HEK293 (cell line): Measurements from ENCODE around the gene PPY.

Experiments used
- CTCF ChIA-PET: fragments of 350-600 bp; formaldehyde crosslinking; extraction: SDS; loops from one replicate; lab custom pipeline; 2021; ENCODE audit warnings: antibody characterized with exemption; lab: Yijun Ruan, JAX
- POLR2A ChIA-PET: fragments of 300-600 bp; formaldehyde crosslinking; extraction: SDS; loops from one replicate; lab custom pipeline; 2020; ENCODE audit warnings: antibody characterized with exemption, inconsistent platforms; lab: Yijun Ruan, JAX
- H3K27ac ChIP-seq: fragments of 200-500 bp; sonication (Bioruptor generic); 2 replicates; pipeline ENCODE4 v1.5.1; 2014; ENCODE audit warnings: low read depth, low read length, control low read depth, inconsistent platforms; ENCODE audit errors: extremely low read depth
- H3K36me3 ChIP-seq, 2 experiments: fragments of 200-500 bp in 1 of 2; sonication (Bioruptor generic) in 1 of 2; 1 replicate in 1 of 2; 2 replicates in 1 of 2; pipeline ENCODE4 v1.5.1; 2014 to 2017; ENCODE audit warnings: inconsistent platforms in 2 of 2, low read length in 2 of 2; ENCODE audit not compliant: control insufficient read depth in 2 of 2, insufficient read depth in 1 of 2
- H3K4me1 ChIP-seq: fragments of 200-500 bp; sonication (Bioruptor generic); 2 replicates; pipeline ENCODE4 v1.5.1; 2014; ENCODE audit warnings: mild to moderate bottlenecking, low read length, inconsistent platforms; ENCODE audit not compliant: control insufficient read depth, insufficient read depth
- H3K4me3 ChIP-seq: 2 replicates; pipeline ENCODE4 v1.5.1; 2011; ENCODE audit warnings: low read depth, mild to moderate bottlenecking, control low read depth, low read length, moderate library complexity
- H3K9me3 ChIP-seq: fragments of 200-500 bp; sonication (Bioruptor generic); 2 replicates; pipeline ENCODE4 v1.5.1; 2014; ENCODE audit warnings: low read depth, low read length, inconsistent platforms; ENCODE audit not compliant: control insufficient read depth, insufficient read depth
- BCL11B ChIP-seq: fragments of 450-650 bp; formaldehyde crosslinking; IDR thresholded peaks from 2 replicates; pipeline ENCODE4 v1.5.1; 2016; ENCODE audit warnings: low read depth, missing biosample characterization, missing genetic modification characterization
- FEZF1 ChIP-seq: fragments of 450-650 bp; formaldehyde crosslinking; IDR thresholded peaks from 2 replicates; pipeline ENCODE4 v1.5.1; 2016; ENCODE audit warnings: missing biosample characterization, missing genetic modification characterization
- IKZF3 ChIP-seq: fragments of 450-650 bp; IDR thresholded peaks from 2 replicates; pipeline ENCODE4 v1.5.0; 2018; ENCODE audit warnings: missing biosample characterization, mild to moderate bottlenecking, missing genetic modification characterization, moderate library complexity
- PRDM1 ChIP-seq: fragments of 450-650 bp; formaldehyde crosslinking; IDR thresholded peaks from 2 replicates; pipeline ENCODE4; 2016; ENCODE audit warnings: missing biosample characterization, missing genetic modification characterization
- ZBTB21 ChIP-seq: fragments of 450-650 bp; formaldehyde crosslinking; IDR thresholded peaks from 2 replicates; pipeline ENCODE4 v1.5.1; 2017; ENCODE audit warnings: missing biosample characterization, missing genetic modification characterization
- ZFP41 ChIP-seq: fragments of 450-650 bp; formaldehyde crosslinking; IDR thresholded peaks from 2 replicates; pipeline ENCODE4 v1.5.1; 2016; ENCODE audit warnings: missing biosample characterization, missing genetic modification characterization, borderline replicate concordance
- ZFP69B ChIP-seq: fragments of 450-650 bp; formaldehyde crosslinking; IDR thresholded peaks from 2 replicates; pipeline ENCODE4 v1.5.1; 2016; ENCODE audit warnings: missing biosample characterization, missing genetic modification characterization
- ZNF169 ChIP-seq: fragments of 450-650 bp; formaldehyde crosslinking; IDR thresholded peaks from 2 replicates; pipeline ENCODE4 v1.5.1; 2016; ENCODE audit warnings: missing biosample characterization, missing genetic modification characterization
- ZNF211 ChIP-seq: fragments of 450-650 bp; formaldehyde crosslinking; IDR thresholded peaks from 2 replicates; pipeline ENCODE4 v1.5.1; 2016; ENCODE audit warnings: low read depth, missing biosample characterization, missing genetic modification characterization
- ZNF404 ChIP-seq: fragments of 450-650 bp; formaldehyde crosslinking; IDR thresholded peaks from 2 replicates; pipeline ENCODE4 v1.5.1; 2017; ENCODE audit warnings: missing biosample characterization, missing genetic modification characterization
- ZNF48 ChIP-seq: fragments of 450-650 bp; formaldehyde crosslinking; IDR thresholded peaks from 2 replicates; pipeline ENCODE4 v1.5.1; 2016; ENCODE audit warnings: missing biosample characterization, missing genetic modification characterization
- ZNF529 ChIP-seq: fragments of 450-650 bp; formaldehyde crosslinking; IDR thresholded peaks from 2 replicates; pipeline ENCODE4 v1.5.1; 2017; ENCODE audit warnings: missing genetic modification characterization, missing biosample characterization; ENCODE audit not compliant: insufficient replicate concordance
- ZNF658 ChIP-seq: fragments of 450-650 bp; formaldehyde crosslinking; IDR thresholded peaks from 2 replicates; pipeline ENCODE4; 2016; ENCODE audit warnings: missing biosample characterization, missing genetic modification characterization
- ZNF791 ChIP-seq: fragments of 450-650 bp; formaldehyde crosslinking; IDR thresholded peaks from 2 replicates; pipeline ENCODE4 v1.5.1; 2016; ENCODE audit warnings: missing biosample characterization, missing genetic modification characterization
- ZNF792 ChIP-seq: fragments of 450-650 bp; formaldehyde crosslinking; IDR thresholded peaks from 2 replicates; pipeline ENCODE4 v1.5.1; 2016; ENCODE audit warnings: missing biosample characterization, missing genetic modification characterization
- TF ChIP-seq, protein P1 (sequence below): fragments of 450-650 bp; formaldehyde crosslinking; IDR thresholded peaks from 2 replicates; pipeline ENCODE4 v1.5.1; 2016; ENCODE audit warnings: missing biosample characterization, missing genetic modification characterization
- TF ChIP-seq, protein P2 (sequence below): fragments of 450-650 bp; formaldehyde crosslinking; IDR thresholded peaks from 2 replicates; pipeline ENCODE4 v1.5.1; 2016; ENCODE audit warnings: missing biosample characterization, missing genetic modification characterization
- TF ChIP-seq, protein P3 (sequence below): fragments of 450-650 bp; formaldehyde crosslinking; IDR thresholded peaks from 2 replicates; pipeline ENCODE4 v1.5.1; 2017; ENCODE audit warnings: missing biosample characterization, missing genetic modification characterization
- TF ChIP-seq, protein P4 (sequence below): fragments of 450-650 bp; formaldehyde crosslinking; IDR thresholded peaks from 2 replicates; pipeline ENCODE4 v1.5.1; 2016; ENCODE audit warnings: missing biosample characterization, missing genetic modification characterization
- TF ChIP-seq, protein P5 (sequence below): sonication (generic); formaldehyde crosslinking; IDR thresholded peaks from 2 replicates; pipeline ENCODE4 v1.8.1; 2022; ENCODE audit warnings: mild to moderate bottlenecking, moderate library complexity, missing genetic modification reagents
- TF ChIP-seq, protein P6 (sequence below): fragments of 450-650 bp; formaldehyde crosslinking; IDR thresholded peaks from 2 replicates; pipeline ENCODE4 v1.5.1; 2016; ENCODE audit warnings: missing biosample characterization, missing genetic modification characterization
- TF ChIP-seq, protein P7 (sequence below): fragments of 450-650 bp; formaldehyde crosslinking; IDR thresholded peaks from 2 replicates; pipeline ENCODE4 v1.5.1; 2016; ENCODE audit warnings: missing biosample characterization, missing genetic modification characterization

The PPY gene

DNA sequence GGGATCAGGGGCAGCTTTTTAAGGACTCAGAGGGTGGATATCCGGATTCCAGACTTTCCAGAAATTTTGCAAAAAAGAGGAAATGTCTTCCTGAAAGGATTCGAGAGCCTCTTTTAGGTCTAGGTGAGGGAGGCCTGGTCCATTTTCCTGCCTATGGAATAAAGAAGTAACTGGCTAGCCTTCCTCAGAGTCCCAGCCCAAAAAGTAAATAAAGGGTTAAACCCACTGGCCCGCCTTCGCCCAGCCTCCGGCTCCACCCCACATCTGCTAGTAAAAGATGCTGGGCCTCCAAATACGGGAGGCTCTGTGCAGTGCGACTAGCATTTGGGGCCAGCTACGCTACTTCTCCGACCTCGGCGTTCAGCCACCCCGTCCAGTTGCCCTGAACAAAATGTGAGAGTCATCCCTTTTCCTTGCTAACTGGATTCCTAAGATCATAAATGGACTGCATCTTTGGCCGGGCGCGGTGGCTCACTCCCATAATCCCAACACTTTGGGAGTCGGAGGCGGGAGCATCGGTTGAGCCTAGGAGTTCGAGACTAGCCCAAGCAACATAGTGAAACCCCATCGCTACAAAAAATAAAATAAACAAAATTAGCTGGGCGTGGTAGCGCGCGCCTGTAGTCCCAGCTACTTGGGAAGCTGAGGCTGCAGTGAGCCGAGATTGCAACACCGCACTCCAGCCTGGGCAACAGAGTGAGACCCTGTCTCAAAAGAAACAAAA, 34.1 kb downstream of the PPY start (continued):
- TF ChIP-seq, protein P1, sequence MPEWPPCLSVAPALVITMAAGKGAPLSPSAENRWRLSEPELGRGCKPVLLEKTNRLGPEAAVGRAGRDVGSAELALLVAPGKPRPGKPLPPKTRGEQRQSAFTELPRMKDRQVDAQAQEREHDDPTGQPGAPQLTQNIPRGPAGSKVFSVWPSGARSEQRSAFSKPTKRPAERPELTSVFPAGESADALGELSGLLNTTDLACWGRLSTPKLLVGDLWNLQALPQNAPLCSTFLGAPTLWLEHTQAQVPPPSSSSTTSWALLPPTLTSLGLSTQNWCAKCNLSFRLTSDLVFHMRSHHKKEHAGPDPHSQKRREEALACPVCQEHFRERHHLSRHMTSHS (tag by site-specific recombination) = no peak
- TF ChIP-seq ZNF791 (no peak), IKZF3 (tag by site-specific recombination) (0 out of 2 replicates have a peak, but pooled peaks have one; percentile 52), FEZF1 (no peak)
- TF ChIP-seq, protein P2, sequence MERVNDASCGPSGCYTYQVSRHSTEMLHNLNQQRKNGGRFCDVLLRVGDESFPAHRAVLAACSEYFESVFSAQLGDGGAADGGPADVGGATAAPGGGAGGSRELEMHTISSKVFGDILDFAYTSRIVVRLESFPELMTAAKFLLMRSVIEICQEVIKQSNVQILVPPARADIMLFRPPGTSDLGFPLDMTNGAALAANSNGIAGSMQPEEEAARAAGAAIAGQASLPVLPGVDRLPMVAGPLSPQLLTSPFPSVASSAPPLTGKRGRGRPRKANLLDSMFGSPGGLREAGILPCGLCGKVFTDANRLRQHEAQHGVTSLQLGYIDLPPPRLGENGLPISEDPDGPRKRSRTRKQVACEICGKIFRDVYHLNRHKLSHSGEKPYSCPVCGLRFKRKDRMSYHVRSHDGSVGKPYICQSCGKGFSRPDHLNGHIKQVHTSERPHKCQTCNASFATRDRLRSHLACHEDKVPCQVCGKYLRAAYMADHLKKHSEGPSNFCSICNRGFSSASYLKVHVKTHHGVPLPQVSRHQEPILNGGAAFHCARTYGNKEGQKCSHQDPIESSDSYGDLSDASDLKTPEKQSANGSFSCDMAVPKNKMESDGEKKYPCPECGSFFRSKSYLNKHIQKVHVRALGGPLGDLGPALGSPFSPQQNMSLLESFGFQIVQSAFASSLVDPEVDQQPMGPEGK = peak; percentile 28; the same call in 1 of the 2 replicates
- TF ChIP-seq, all 188 proteins: peak for 35

DNA sequence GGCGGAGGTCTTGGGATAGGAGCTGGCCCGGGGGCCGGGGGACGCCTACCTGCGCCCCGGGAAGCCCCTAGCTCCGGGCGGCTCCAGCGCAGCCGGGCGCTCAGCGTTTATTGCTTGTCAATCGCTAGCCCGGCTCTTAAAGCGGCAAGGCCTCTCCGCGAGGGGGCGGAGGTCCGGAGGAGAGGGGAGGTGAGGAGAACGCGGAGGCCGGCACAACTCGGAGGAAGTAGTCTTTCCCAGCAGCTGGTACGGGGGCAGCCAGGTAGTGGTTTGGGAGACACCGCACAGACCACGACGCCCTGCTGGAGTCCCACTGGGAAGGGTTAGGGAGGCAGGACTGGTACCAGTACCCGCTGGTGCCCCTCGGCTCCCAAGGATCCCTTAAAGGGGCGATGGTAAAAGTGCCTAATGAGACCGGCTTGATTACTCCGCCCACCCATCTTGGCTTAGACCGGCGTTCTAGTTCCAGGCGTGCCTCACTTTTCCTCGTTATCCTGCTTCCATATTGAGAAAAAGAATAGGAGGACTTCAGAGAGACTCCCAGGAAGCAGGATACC, 34.8 kb downstream of the PPY start, which contains the start of gene MPP2:
Gene MPP2, minus strand, starts transcription at position 112 of the 557 bp plus-strand sequence. CDS start 3,076 bp downstream, outside the sequence.
- peaks cover 12% of the 10 kb centered on the region; the same call in 1 of the 2 replicates for H3K4me1 ChIP-seq
- H3K4me3 ChIP-seq = peak within 1 kb of the TSS; percentile 47
- H3K27ac ChIP-seq = peak within 1 kb of the TSS; percentile 51; the same call in 1 of the 2 replicates
- no peaks in the 10 kb centered on the region for H3K36me3 ChIP-seq
- H3K9me3 ChIP-seq = no peaks in the 10 kb centered on the region
- ChIA-PET CTCF (interaction anchor here (0.6 to 5.6 kb wide), 17 partner anchors 13 to 208 kb away, joined by 3 to 50 read pairs (median 5); partner anchors contain the start of gene PPY), POLR2A (interaction anchor here (1.2 kb wide), 2 partner anchors 9 to 18 kb away, joined by 3 to 4 read pairs; no protein-coding TSS in a partner anchor)
- TF ChIP-seq ZFP41 (tag by site-specific recombination) = no peak
- TF ChIP-seq ZNF169 = no peak
- TF ChIP-seq ZNF48 = no peak
- no peak for TF ChIP-seq ZNF658 (tag by site-specific recombination)
- no peak for TF ChIP-seq ZNF529
- TF ChIP-seq ZNF211 (tag by site-specific recombination) = no peak
- TF ChIP-seq, protein P3, sequence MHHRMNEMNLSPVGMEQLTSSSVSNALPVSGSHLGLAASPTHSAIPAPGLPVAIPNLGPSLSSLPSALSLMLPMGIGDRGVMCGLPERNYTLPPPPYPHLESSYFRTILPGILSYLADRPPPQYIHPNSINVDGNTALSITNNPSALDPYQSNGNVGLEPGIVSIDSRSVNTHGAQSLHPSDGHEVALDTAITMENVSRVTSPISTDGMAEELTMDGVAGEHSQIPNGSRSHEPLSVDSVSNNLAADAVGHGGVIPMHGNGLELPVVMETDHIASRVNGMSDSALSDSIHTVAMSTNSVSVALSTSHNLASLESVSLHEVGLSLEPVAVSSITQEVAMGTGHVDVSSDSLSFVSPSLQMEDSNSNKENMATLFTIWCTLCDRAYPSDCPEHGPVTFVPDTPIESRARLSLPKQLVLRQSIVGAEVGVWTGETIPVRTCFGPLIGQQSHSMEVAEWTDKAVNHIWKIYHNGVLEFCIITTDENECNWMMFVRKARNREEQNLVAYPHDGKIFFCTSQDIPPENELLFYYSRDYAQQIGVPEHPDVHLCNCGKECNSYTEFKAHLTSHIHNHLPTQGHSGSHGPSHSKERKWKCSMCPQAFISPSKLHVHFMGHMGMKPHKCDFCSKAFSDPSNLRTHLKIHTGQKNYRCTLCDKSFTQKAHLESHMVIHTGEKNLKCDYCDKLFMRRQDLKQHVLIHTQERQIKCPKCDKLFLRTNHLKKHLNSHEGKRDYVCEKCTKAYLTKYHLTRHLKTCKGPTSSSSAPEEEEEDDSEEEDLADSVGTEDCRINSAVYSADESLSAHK (tag by site-specific recombination) = no peak
- no peak for TF ChIP-seq ZNF792
- TF ChIP-seq BCL11B (tag by site-specific recombination) = 0 out of 2 replicates have a peak, but pooled peaks have one; percentile 21
- no peak for TF ChIP-seq ZBTB21 (tag by site-specific recombination)
- TF ChIP-seq ZFP69B (tag by site-specific recombination) = peak; percentile 100
- TF ChIP-seq, protein P4, sequence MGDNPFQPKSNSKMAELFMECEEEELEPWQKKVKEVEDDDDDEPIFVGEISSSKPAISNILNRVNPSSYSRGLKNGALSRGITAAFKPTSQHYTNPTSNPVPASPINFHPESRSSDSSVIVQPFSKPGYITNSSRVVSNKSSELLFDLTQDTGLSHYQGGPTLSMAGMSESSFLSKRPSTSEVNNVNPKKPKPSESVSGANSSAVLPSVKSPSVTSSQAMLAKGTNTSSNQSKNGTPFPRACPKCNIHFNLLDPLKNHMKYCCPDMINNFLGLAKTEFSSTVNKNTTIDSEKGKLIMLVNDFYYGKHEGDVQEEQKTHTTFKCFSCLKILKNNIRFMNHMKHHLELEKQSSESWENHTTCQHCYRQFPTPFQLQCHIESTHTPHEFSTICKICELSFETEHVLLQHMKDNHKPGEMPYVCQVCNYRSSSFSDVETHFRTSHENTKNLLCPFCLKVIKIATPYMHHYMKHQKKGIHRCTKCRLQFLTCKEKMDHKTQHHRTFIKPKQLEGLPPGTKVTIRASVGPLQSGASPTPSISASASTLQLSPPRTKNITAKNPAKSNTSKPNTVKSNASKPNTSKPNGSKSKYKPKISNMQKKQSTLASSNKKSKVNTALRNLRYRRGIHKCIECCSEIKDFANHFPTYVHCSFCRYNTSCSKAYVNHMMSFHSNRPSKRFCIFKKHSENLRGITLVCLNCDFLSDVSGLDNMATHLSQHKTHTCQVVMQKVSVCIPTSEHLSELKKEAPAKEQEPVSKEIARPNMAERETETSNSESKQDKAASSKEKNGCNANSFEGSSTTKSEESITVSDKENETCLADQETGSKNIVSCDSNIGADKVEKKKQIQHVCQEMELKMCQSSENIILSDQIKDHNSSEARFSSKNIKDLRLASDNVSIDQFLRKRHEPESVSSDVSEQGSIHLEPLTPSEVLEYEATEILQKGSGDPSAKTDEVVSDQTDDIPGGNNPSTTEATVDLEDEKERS = no peak
- TF ChIP-seq ZNF404 (tag by site-specific recombination) = no peak
- TF ChIP-seq PRDM1 = 0 out of 2 replicates have a peak, but pooled peaks have one; percentile 13
- TF ChIP-seq, protein P5, sequence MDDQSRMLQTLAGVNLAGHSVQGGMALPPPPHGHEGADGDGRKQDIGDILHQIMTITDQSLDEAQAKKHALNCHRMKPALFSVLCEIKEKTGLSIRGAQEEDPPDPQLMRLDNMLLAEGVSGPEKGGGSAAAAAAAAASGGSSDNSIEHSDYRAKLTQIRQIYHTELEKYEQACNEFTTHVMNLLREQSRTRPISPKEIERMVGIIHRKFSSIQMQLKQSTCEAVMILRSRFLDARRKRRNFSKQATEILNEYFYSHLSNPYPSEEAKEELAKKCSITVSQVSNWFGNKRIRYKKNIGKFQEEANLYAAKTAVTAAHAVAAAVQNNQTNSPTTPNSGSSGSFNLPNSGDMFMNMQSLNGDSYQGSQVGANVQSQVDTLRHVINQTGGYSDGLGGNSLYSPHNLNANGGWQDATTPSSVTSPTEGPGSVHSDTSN = no peak
- TF ChIP-seq, protein P6, sequence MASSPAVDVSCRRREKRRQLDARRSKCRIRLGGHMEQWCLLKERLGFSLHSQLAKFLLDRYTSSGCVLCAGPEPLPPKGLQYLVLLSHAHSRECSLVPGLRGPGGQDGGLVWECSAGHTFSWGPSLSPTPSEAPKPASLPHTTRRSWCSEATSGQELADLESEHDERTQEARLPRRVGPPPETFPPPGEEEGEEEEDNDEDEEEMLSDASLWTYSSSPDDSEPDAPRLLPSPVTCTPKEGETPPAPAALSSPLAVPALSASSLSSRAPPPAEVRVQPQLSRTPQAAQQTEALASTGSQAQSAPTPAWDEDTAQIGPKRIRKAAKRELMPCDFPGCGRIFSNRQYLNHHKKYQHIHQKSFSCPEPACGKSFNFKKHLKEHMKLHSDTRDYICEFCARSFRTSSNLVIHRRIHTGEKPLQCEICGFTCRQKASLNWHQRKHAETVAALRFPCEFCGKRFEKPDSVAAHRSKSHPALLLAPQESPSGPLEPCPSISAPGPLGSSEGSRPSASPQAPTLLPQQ (tag by site-specific recombination) = peak; percentile 100
- TF ChIP-seq, protein P7, sequence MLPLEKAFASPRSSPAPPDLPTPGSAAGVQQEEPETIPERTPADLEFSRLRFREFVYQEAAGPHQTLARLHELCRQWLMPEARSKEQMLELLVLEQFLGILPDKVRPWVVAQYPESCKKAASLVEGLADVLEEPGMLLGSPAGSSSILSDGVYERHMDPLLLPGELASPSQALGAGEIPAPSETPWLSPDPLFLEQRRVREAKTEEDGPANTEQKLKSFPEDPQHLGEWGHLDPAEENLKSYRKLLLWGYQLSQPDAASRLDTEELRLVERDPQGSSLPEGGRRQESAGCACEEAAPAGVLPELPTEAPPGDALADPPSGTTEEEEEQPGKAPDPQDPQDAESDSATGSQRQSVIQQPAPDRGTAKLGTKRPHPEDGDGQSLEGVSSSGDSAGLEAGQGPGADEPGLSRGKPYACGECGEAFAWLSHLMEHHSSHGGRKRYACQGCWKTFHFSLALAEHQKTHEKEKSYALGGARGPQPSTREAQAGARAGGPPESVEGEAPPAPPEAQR (tag by site-specific recombination) = no peak
